WTC11 (cell line): ENCODE results near the gene PPHLN1. TPM values are rescaled to one million over a fixed set of nuclear protein-coding genes. Genes with fewer than 3 reads are reported as not detected.

Experiments
- ATAC-seq: fragments of 200-7000 bp; cut with Tn5 transposase; 2 replicates; pipeline ENCODE4 v1.10.0; 2021; ENCODE audit warnings: mild to moderate bottlenecking, moderate library complexity
- CTCF ChIA-PET: fragments of 300-600 bp; sonication (Branson Sonifier 250); formaldehyde crosslinking; loops from one replicate; lab custom pipeline; 2021; ENCODE audit warnings: antibody characterized with exemption; lab: Charles Lee
- POLR2A ChIA-PET: fragments of 350-600 bp; sonication (Branson Sonifier 250); formaldehyde crosslinking; loops from one replicate; lab custom pipeline; 2021; ENCODE audit warnings: antibody characterized with exemption; lab: Charles Lee
- DNase-seq: peaks from one replicate; pipeline ENCODE4 v3.0.0; 2021; ENCODE audit warnings: low spot score
- H3K27ac Mint-ChIP-seq: 2 replicates; pipeline ENCODE4 v1.8.0; 2021; ENCODE audit warnings: mixed read lengths
- H3K27me3 Mint-ChIP-seq: 2 replicates; pipeline ENCODE4 v1.8.0; 2021; ENCODE audit warnings: low read depth, mild to moderate bottlenecking, moderate library complexity, mixed read lengths
- H3K36me3 Mint-ChIP-seq: 2 replicates; pipeline ENCODE4 v1.8.0; 2021; ENCODE audit warnings: mixed read lengths
- H3K4me1 Mint-ChIP-seq: 2 replicates; pipeline ENCODE4 v1.8.0; 2022; ENCODE audit warnings: mixed read lengths
- H3K4me3 Mint-ChIP-seq: 2 replicates; pipeline ENCODE4 v1.8.0; 2021; ENCODE audit warnings: mild to moderate bottlenecking, moderate library complexity, mixed read lengths
- H3K9me3 Mint-ChIP-seq: 2 replicates; pipeline ENCODE4 v1.8.0; 2021; ENCODE audit warnings: mixed read lengths
- ATF1 ChIP-seq: sonication (generic); formaldehyde crosslinking; IDR thresholded peaks from 2 replicates; pipeline ENCODE4 v1.8.1; 2023; ENCODE audit warnings: mild to moderate bottlenecking, moderate library complexity, missing genetic modification reagents
- ATF6 ChIP-seq: sonication (generic); formaldehyde crosslinking; IDR thresholded peaks from 2 replicates; pipeline ENCODE4 v1.8.1; 2023; ENCODE audit warnings: mild to moderate bottlenecking, missing genetic modification reagents
- CBFB ChIP-seq: sonication (generic); formaldehyde crosslinking; IDR thresholded peaks from 2 replicates; pipeline ENCODE4 v1.8.1; 2022; ENCODE audit warnings: mild to moderate bottlenecking, low read depth, missing genetic modification reagents
- CREM ChIP-seq: sonication (generic); formaldehyde crosslinking; IDR thresholded peaks from 2 replicates; pipeline ENCODE4 v1.8.1; 2022; ENCODE audit warnings: mild to moderate bottlenecking, missing genetic modification reagents, moderate library complexity
- E2F5 ChIP-seq: sonication (generic); formaldehyde crosslinking; IDR thresholded peaks from 2 replicates; pipeline ENCODE4 v1.8.1; 2022; ENCODE audit warnings: mild to moderate bottlenecking, moderate library complexity, missing genetic modification reagents
- ERG ChIP-seq: fragments of 250-450 bp; sonication (Bioruptor Pico); IDR thresholded peaks from 2 replicates; pipeline ENCODE4 v1.8.0; 2021; ENCODE audit warnings: mild to moderate bottlenecking
- ETV6 ChIP-seq: sonication (generic); formaldehyde crosslinking; IDR thresholded peaks from 2 replicates; pipeline ENCODE4 v1.8.1; 2022; ENCODE audit warnings: mild to moderate bottlenecking, missing genetic modification reagents
- JAZF1 ChIP-seq: fragments of 250-450 bp; sonication (Bioruptor Pico); IDR thresholded peaks from 2 replicates; pipeline ENCODE4 v1.9.0; 2021; ENCODE audit warnings: moderate library complexity, mild to moderate bottlenecking, inconsistent platforms
- NR3C1 ChIP-seq: sonication (generic); formaldehyde crosslinking; conservative IDR thresholded peaks from 2 replicates; pipeline ENCODE4 v1.8.1; 2023; ENCODE audit warnings: low read depth, mild to moderate bottlenecking, missing genetic modification reagents
- OVOL2 ChIP-seq: fragments of 250-450 bp; sonication (Bioruptor Pico); IDR thresholded peaks from 2 replicates; pipeline ENCODE4 v1.9.0; 2021; ENCODE audit warnings: mild to moderate bottlenecking, borderline replicate concordance
- STAT6 ChIP-seq: sonication (generic); formaldehyde crosslinking; conservative IDR thresholded peaks from 2 replicates; pipeline ENCODE4 v1.8.1; 2023; ENCODE audit warnings: mild to moderate bottlenecking, low read depth, missing genetic modification reagents, moderate library complexity
- TEAD1 ChIP-seq: sonication (generic); formaldehyde crosslinking; IDR thresholded peaks from 2 replicates; pipeline ENCODE4 v1.8.0; 2022; ENCODE audit warnings: mild to moderate bottlenecking, missing genetic modification reagents
- TP53 ChIP-seq: sonication (generic); formaldehyde crosslinking; IDR thresholded peaks from 2 replicates; pipeline ENCODE4 v1.8.1; 2023; ENCODE audit warnings: mild to moderate bottlenecking, missing genetic modification reagents
- ZNF121 ChIP-seq: sonication (generic); formaldehyde crosslinking; IDR thresholded peaks from 2 replicates; pipeline ENCODE4 v1.8.0; 2023; ENCODE audit warnings: missing genetic modification reagents
- ZNF138 ChIP-seq: sonication (generic); formaldehyde crosslinking; conservative IDR thresholded peaks from 2 replicates; pipeline ENCODE4 v1.8.1; 2022; ENCODE audit warnings: mild to moderate bottlenecking, moderate library complexity, missing genetic modification reagents
- ZNF416 ChIP-seq: fragments of 250-450 bp; sonication (Bioruptor Pico); IDR thresholded peaks from 2 replicates; pipeline ENCODE4 v1.9.0; 2021; ENCODE audit warnings: mild to moderate bottlenecking, inconsistent platforms
- ZNF671 ChIP-seq: fragments of 250-450 bp; sonication (Bioruptor Pico); IDR thresholded peaks from 2 replicates; pipeline ENCODE4 v1.8.0; 2021; ENCODE audit warnings: mild to moderate bottlenecking
- ZSCAN18 ChIP-seq: fragments of 250-450 bp; sonication (Bioruptor Pico); IDR thresholded peaks from 2 replicates; pipeline ENCODE4 v2.1.2; 2022; ENCODE audit warnings: mild to moderate bottlenecking, moderate library complexity
- total RNA-seq: library from RNA; stranded (reverse); gene quantifications from 3 replicates; pipeline ENCODE4 v1.2.3, GENCODE V29; 2021
- TF ChIP-seq, protein P1 (sequence below): sonication (generic); formaldehyde crosslinking; IDR thresholded peaks from 2 replicates; pipeline ENCODE4 v1.8.0; 2023; ENCODE audit warnings: mild to moderate bottlenecking, missing genetic modification reagents
- TF ChIP-seq, protein P2 (sequence below): sonication (generic); formaldehyde crosslinking; IDR thresholded peaks from 2 replicates; pipeline ENCODE4 v1.8.0; 2022; ENCODE audit warnings: mild to moderate bottlenecking, missing genetic modification reagents

PPHLN1 gene
- total RNA-seq, 1 experiment from 2014 or later: 61.1 TPM

- Mint-ChIP-seq H3K27me3 (no peaks in the 10 kb centered on the region), H3K4me3 (no peak overlapping the region), H3K36me3 (peaks cover 9% of the 10 kb centered on the region), H3K27ac (no peak overlapping the region), H3K4me1 (no peaks in the 10 kb centered on the region), H3K9me3 (no peaks in the 10 kb centered on the region)
- no peak for TF ChIP-seq ZNF416 (CRISPR knock-in tag)
- no peak for TF ChIP-seq ZNF121 (CRISPR knock-in tag)
- no peak for TF ChIP-seq JAZF1 (CRISPR knock-in tag)
- no peak for TF ChIP-seq NR3C1 (CRISPR knock-in tag)
- no peak for TF ChIP-seq ERG
- TF ChIP-seq ZNF138 (CRISPR knock-in tag): no peak
- TF ChIP-seq CBFB (CRISPR knock-in tag): no peak
- DNase-seq (no peak), ATAC-seq (no peak)
- POLR2A ChIA-PET: no interaction called here
- CTCF ChIA-PET: no interaction called here
These were observed 81.3 kb downstream of the PPHLN1 start for GRCh38 chr12:42407306-42407705.

GRCh38 chr12:42409471-42409870 is 83.5 kb downstream of the PPHLN1 start:
- H3K9me3 Mint-ChIP-seq: no peaks in the 10 kb centered on the region
- H3K27me3 Mint-ChIP-seq: no peaks in the 10 kb centered on the region
- H3K4me3 Mint-ChIP-seq: no peak overlapping the region
- ChIA-PET CTCF (no interaction called here), POLR2A (no interaction called here)
- TF ChIP-seq TP53 (CRISPR knock-in tag) (no peak), TEAD1 (CRISPR knock-in tag) (no peak), ZNF416 (CRISPR knock-in tag) (no peak), ETV6 (no peak), STAT6 (CRISPR knock-in tag) (no peak)
- TF ChIP-seq, protein P1, sequence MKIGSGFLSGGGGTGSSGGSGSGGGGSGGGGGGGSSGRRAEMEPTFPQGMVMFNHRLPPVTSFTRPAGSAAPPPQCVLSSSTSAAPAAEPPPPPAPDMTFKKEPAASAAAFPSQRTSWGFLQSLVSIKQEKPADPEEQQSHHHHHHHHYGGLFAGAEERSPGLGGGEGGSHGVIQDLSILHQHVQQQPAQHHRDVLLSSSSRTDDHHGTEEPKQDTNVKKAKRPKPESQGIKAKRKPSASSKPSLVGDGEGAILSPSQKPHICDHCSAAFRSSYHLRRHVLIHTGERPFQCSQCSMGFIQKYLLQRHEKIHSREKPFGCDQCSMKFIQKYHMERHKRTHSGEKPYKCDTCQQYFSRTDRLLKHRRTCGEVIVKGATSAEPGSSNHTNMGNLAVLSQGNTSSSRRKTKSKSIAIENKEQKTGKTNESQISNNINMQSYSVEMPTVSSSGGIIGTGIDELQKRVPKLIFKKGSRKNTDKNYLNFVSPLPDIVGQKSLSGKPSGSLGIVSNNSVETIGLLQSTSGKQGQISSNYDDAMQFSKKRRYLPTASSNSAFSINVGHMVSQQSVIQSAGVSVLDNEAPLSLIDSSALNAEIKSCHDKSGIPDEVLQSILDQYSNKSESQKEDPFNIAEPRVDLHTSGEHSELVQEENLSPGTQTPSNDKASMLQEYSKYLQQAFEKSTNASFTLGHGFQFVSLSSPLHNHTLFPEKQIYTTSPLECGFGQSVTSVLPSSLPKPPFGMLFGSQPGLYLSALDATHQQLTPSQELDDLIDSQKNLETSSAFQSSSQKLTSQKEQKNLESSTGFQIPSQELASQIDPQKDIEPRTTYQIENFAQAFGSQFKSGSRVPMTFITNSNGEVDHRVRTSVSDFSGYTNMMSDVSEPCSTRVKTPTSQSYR (CRISPR knock-in tag): no peak
- TF ChIP-seq, protein P2, sequence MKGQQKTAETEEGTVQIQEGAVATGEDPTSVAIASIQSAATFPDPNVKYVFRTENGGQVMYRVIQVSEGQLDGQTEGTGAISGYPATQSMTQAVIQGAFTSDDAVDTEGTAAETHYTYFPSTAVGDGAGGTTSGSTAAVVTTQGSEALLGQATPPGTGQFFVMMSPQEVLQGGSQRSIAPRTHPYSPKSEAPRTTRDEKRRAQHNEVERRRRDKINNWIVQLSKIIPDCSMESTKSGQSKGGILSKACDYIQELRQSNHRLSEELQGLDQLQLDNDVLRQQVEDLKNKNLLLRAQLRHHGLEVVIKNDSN (CRISPR knock-in tag): no peak
- DNase-seq (no peak), ATAC-seq (no peak)
- H3K4me1 Mint-ChIP-seq: peaks cover 4% of the 10 kb centered on the region; the same call in 1 of the 2 replicates
- H3K36me3 Mint-ChIP-seq: peaks cover 6% of the 10 kb centered on the region
- no peak overlapping the region for H3K27ac Mint-ChIP-seq

GRCh38 chr12:42410340-42410739 is 84.4 kb downstream of the PPHLN1 start:
- ATAC-seq: no peak
- POLR2A ChIA-PET: no interaction called here
- peaks cover 3% of the 10 kb centered on the region; the same call in 1 of the 2 replicates for H3K36me3 Mint-ChIP-seq
- H3K4me1 Mint-ChIP-seq: peaks cover 4% of the 10 kb centered on the region; the same call in 1 of the 2 replicates
- H3K27ac Mint-ChIP-seq: no peak overlapping the region
- no peak for DNase-seq
- CTCF ChIA-PET: no interaction called here
- H3K9me3 Mint-ChIP-seq: no peaks in the 10 kb centered on the region
- H3K4me3 Mint-ChIP-seq: no peak overlapping the region
- H3K27me3 Mint-ChIP-seq: no peaks in the 10 kb centered on the region
- TF ChIP-seq CBFB (CRISPR knock-in tag) (no peak), OVOL2 (CRISPR knock-in tag) (no peak), ATF6 (CRISPR knock-in tag) (no peak), CREM (CRISPR knock-in tag) (no peak), ZSCAN18 (CRISPR knock-in tag) (no peak), ATF1 (CRISPR knock-in tag) (no peak), ZNF671 (CRISPR knock-in tag) (no peak), E2F5 (CRISPR knock-in tag) (no peak)
